ENCODE measurements around the gene MUL1.

- no peak for TF ChIP-seq ZNF518A (tag by site-specific recombination; conservative IDR thresholded peaks at IDR 0.05; ENCODE audit: low read depth)
- no peak for TF ChIP-seq ZNF146 (tag by site-specific recombination; IDR thresholded peaks at IDR 0.05)
- no peak for TF ChIP-seq ZNF664 (tag by site-specific recombination; IDR thresholded peaks at IDR 0.05)
- no peak for TF ChIP-seq CTCF (tag by site-specific recombination; IDR thresholded peaks at IDR 0.05)
- TF ChIP-seq ZNF560 (tag by site-specific recombination; IDR thresholded peaks at IDR 0.05; ENCODE audit: borderline replicate concordance): no peak
- TF ChIP-seq ZNF280C (tag by site-specific recombination; IDR thresholded peaks at IDR 0.05): no peak
- no peak for TF ChIP-seq ZSCAN30 (tag by site-specific recombination; IDR thresholded peaks at IDR 0.05)
- no peak for TF ChIP-seq MYNN (tag by site-specific recombination; IDR thresholded peaks at IDR 0.05; ENCODE audit: borderline replicate concordance)
- no peak for TF ChIP-seq TCF7L2 (IDR thresholded peaks at IDR 0.05; ENCODE audit: borderline replicate concordance, low read depth, low read length)
- TF ChIP-seq ZNF561 (tag by site-specific recombination; IDR thresholded peaks at IDR 0.05; ENCODE audit: borderline replicate concordance): no peak
- no peak for TF ChIP-seq YY2 (tag by site-specific recombination; IDR thresholded peaks at IDR 0.05)
- TF ChIP-seq ZNF488 (tag by site-specific recombination; IDR thresholded peaks at IDR 0.05): no peak
Measured at GRCh38 chr1:20470194-20470593, 37.8 kb downstream of the MUL1 start.

Measured in HEK293 (cell line).